HL-60 (cell line): ENCODE results near the gene PGRMC2.

Experiments used
- DNase-seq, 2 experiments: peaks; one replicate each; pipeline ENCODE4 v3.0.0-alpha.2; 2010 to 2020; ENCODE audit warnings: low read depth in 1 of 2, low spot score in 1 of 2
- H3K27ac ChIP-seq: fragments of 250-450 bp; sonication (Bioruptor Pico); replicated peaks from 2 replicates; pipeline ENCODE4 v1.5.1; 2020; ENCODE audit warnings: mild to moderate bottlenecking, moderate library complexity
- H3K27me3 ChIP-seq: fragments of 250-450 bp; sonication (Bioruptor Pico); 2 replicates; pipeline ENCODE4 v1.5.1; 2021; ENCODE audit warnings: mild to moderate bottlenecking, moderate library complexity; ENCODE audit not compliant: insufficient read depth, poor library complexity, severe bottlenecking
- H3K4me3 ChIP-seq: replicated peaks from 2 replicates; pipeline ENCODE4 v1.5.1; 2011; ENCODE audit warnings: mild to moderate bottlenecking, control low read depth, low read length; ENCODE audit not compliant: insufficient read depth
- CTCF ChIP-seq: IDR thresholded peaks from one replicate; pipeline ENCODE4 v1.5.1; 2011; ENCODE audit warnings: low read length, control low read depth, inconsistent platforms; ENCODE audit not compliant: insufficient read depth
- GABPA ChIP-seq: IDR thresholded peaks from 2 replicates; pipeline ENCODE4 v1.6.1; 2012; ENCODE audit warnings: low read depth
- POLR2AphosphoS5 ChIP-seq: IDR thresholded peaks from 2 replicates; pipeline ENCODE4 v1.6.1; 2012; ENCODE audit warnings: low read depth
- REST ChIP-seq: IDR thresholded peaks from 2 replicates; pipeline ENCODE4 v1.6.1; 2012; ENCODE audit warnings: low read depth; ENCODE audit not compliant: insufficient replicate concordance
- SPI1 ChIP-seq: IDR thresholded peaks from 2 replicates; pipeline ENCODE4 v1.6.1; 2012; ENCODE audit warnings: low read depth, mild to moderate bottlenecking, borderline replicate concordance

The PGRMC2 gene

GRCh38 chr4:128322311-128322710, 34.7 kb upstream of the PGRMC2 start:
- TF ChIP-seq POLR2AphosphoS5 (no peak), CTCF (no peak), SPI1 (no peak), GABPA (no peak), REST (no peak)
- Histone ChIP-seq H3K27me3 (no peaks in the 10 kb centered on the region), H3K4me3 (no peak overlapping the region), H3K27ac (no peak overlapping the region)
- DNase-seq: no peak

- Histone ChIP-seq H3K27ac (no peak overlapping the region), H3K27me3 (no peaks in the 10 kb centered on the region), H3K4me3 (no peak overlapping the region)
- DNase-seq: no peak
- TF ChIP-seq CTCF: no peak
- no peak for TF ChIP-seq REST
- TF ChIP-seq SPI1: no peak
- TF ChIP-seq GABPA: no peak
- TF ChIP-seq POLR2AphosphoS5: no peak
Observed at GRCh38 chr4:128320656-128321055, 33.0 kb upstream of the PGRMC2 start.

GRCh38 chr4:128315756-128316520, 28.3 kb upstream of the PGRMC2 start:
- Histone ChIP-seq H3K27me3 (no peaks in the 10 kb centered on the region), H3K27ac (no peak overlapping the region), H3K4me3 (no peak overlapping the region)
- TF ChIP-seq POLR2AphosphoS5 (no peak), SPI1 (no peak), GABPA (no peak), REST (no peak), CTCF (no peak)
- no peak for DNase-seq
